Transverse colon (tissue), 3 donors: Measurements from ENCODE around the gene HIPK3.

Source experiments
- POLR2A ChIP-seq: fragments of 450-650 bp; IDR thresholded peaks from one replicate; pipeline ENCODE4 v1.6.1; 2016; ENCODE audit warnings: antibody characterized with exemption, mild to moderate bottlenecking, moderate library complexity
- TF ChIP-seq, protein P1 (sequence below), 5 experiments: fragments of 200-600 bp in 3 of 5; fragments of 450-650 bp in 2 of 5; sonication (generic) in 3 of 5; IDR thresholded peaks; 1 replicate in 2 of 5; 2 replicates in 3 of 5; pipeline ENCODE4 v1.5.1; 2016 to 2017; ENCODE audit warnings: antibody characterized with exemption in 5 of 5, inconsistent platforms in 3 of 5, mild to moderate bottlenecking in 2 of 5, moderate library complexity in 1 of 5

DNA sequence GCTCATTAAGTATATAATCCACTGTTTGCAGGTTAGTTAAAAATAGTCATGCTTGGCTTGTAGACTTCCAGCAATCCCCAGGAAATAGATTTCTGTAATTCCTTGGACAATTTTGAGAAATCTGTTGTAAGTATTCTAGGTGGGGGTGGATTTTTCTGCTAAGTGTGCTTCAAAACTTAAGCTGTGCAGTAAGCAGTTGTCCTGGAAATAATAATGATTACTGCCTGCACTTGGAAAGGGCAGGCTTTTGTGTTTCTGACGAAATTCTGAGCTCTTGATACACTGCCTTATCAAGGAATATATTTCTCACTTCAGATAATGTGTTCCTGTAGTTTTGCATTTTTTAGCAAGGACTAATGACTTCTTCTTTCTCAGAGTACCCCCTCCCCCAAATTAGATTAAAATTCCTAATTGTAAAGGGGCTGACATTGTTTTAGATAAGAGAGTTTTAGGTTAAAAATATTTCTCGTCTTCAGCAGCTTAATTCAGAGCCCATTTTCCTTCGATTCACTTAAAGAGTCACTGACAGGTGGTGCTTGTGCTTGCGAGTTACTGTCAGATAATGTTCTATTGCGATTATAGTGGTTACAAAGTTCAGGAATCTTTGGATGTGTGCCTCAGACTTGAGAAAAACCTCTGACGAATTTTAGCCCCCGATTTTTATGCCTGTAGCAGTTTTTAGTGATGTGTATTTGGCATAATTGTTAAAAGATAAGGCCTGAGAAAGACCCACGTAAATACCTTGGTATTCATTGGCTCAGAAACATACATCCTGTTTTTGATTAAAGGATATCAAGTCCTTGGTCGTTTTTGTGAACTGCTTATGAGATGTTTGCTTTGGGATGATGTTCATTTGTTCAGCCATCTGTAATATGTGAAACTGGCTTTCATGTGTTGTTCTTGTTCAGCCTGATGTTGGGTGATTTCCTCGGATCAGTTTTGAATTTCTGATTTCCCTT is 120.5 kb downstream of the HIPK3 start:
- TF ChIP-seq, protein P1, sequence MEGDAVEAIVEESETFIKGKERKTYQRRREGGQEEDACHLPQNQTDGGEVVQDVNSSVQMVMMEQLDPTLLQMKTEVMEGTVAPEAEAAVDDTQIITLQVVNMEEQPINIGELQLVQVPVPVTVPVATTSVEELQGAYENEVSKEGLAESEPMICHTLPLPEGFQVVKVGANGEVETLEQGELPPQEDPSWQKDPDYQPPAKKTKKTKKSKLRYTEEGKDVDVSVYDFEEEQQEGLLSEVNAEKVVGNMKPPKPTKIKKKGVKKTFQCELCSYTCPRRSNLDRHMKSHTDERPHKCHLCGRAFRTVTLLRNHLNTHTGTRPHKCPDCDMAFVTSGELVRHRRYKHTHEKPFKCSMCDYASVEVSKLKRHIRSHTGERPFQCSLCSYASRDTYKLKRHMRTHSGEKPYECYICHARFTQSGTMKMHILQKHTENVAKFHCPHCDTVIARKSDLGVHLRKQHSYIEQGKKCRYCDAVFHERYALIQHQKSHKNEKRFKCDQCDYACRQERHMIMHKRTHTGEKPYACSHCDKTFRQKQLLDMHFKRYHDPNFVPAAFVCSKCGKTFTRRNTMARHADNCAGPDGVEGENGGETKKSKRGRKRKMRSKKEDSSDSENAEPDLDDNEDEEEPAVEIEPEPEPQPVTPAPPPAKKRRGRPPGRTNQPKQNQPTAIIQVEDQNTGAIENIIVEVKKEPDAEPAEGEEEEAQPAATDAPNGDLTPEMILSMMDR (IDR thresholded peaks at IDR 0.05): no peak
- TF ChIP-seq POLR2A: no peak
